ENCODE data around the gene GPS1.

GRCh38 chr17:82012640-82013295 lies 38.9 kb upstream of the GPS1 start:
- TF ChIP-seq EZH2 (IDR thresholded peaks at IDR 0.05; ENCODE audit: borderline replicate concordance, insufficient read depth, low read depth, low read length, poor library complexity, severe bottlenecking) (no peak), CTCF (IDR thresholded peaks at IDR 0.05) (no peak)
